NCI-H128 (cell line): ENCODE measurements around the gene UBE2M.
"Not testable (repeated sequence)": the region's sequence is repeated elsewhere in the genome, so short reads cannot be mapped to it uniquely, and the experiment has no call there.

Source experiments
- DNase-seq: peaks from one replicate; lab custom pipeline; 2025; ENCODE audit not compliant: unreplicated experiment; lab: John Stamatoyannopoulos, UW

Gene UBE2M

GRCh38 chr19:58542641-58543372 lies 15.6 kb downstream of the UBE2M start:
- not testable (repeated sequence) for DNase-seq

- not testable (repeated sequence) for DNase-seq
Measured at GRCh38 chr19:58539169-58539559, 19.2 kb downstream of the UBE2M start.

- DNase-seq: no peak
Measured at GRCh38 chr19:58538257-58539168, 19.9 kb downstream of the UBE2M start.

- no peak for DNase-seq
Measured at GRCh38 chr19:58536852-58537798, 21.3 kb downstream of the UBE2M start.

GRCh38 chr19:58535857-58536256 lies 22.6 kb downstream of the UBE2M start:
- DNase-seq: no peak

GRCh38 chr19:58531034-58531840 lies 27.2 kb downstream of the UBE2M start:
- no peak for DNase-seq

- DNase-seq: no peak
Measured at GRCh38 chr19:58529405-58529804, 29.0 kb downstream of the UBE2M start.

GRCh38 chr19:58522709-58523108 lies 35.7 kb downstream of the UBE2M start:
- DNase-seq: no peak

- no peak for DNase-seq
Measured at GRCh38 chr19:58521651-58522050, 36.8 kb downstream of the UBE2M start.

GRCh38 chr19:58520257-58520599 lies 38.2 kb downstream of the UBE2M start:
- DNase-seq: no peak

GRCh38 chr19:58519355-58520256 lies 38.8 kb downstream of the UBE2M start, which contains the start of gene ZBTB45:
Gene ZBTB45 (minus strand): TSS chr19:58519810. CDS start chr19:58517673, 2,137 bp downstream.
- DNase-seq: peak; percentile 90

GRCh38 chr19:58519087-58519354 lies 39.4 kb downstream of the UBE2M start:
- DNase-seq: no peak

- DNase-seq: no peak
Measured at GRCh38 chr19:58518256-58519086, 39.9 kb downstream of the UBE2M start.

GRCh38 chr19:58516964-58517833 lies 41.2 kb downstream of the UBE2M start:
- DNase-seq: no peak

- DNase-seq: no peak
Measured at GRCh38 chr19:58516246-58516836, 42.1 kb downstream of the UBE2M start.

- DNase-seq: no peak
Measured at GRCh38 chr19:58515259-58515658, 43.2 kb downstream of the UBE2M start.

GRCh38 chr19:58514564-58515022 lies 43.8 kb downstream of the UBE2M start:
- no peak for DNase-seq
